Fibroblast of skin of abdomen (primary cell): Measurements from ENCODE around the gene TEX30. TPM values are rescaled to one million over a fixed set of nuclear protein-coding genes. Genes with fewer than 3 reads are reported as not detected.
"Not testable (repeated sequence)": the region's sequence is repeated elsewhere in the genome, so short reads cannot be mapped to it uniquely, and the experiment has no call there.

Experiments
- DNase-seq: peaks from one replicate; pipeline ENCODE4 v3.0.0-alpha.2; 2013
- polyA plus RNA-seq, 2 experiments: library from polyadenylated mRNA; unstranded; fragments of 120-200 nt; gene quantifications; one replicate each; pipeline ENCODE4 v1.2.1, GENCODE V29; 2013; ENCODE audit not compliant: insufficient read length in 2 of 2

Gene TEX30
- 13.6 TPM for polyA plus RNA-seq (2013, experiment 1 of 2; ENCODE audit: insufficient read length)
- 14.6 TPM for polyA plus RNA-seq (2013, experiment 2 of 2; ENCODE audit: insufficient read length)

DNA sequence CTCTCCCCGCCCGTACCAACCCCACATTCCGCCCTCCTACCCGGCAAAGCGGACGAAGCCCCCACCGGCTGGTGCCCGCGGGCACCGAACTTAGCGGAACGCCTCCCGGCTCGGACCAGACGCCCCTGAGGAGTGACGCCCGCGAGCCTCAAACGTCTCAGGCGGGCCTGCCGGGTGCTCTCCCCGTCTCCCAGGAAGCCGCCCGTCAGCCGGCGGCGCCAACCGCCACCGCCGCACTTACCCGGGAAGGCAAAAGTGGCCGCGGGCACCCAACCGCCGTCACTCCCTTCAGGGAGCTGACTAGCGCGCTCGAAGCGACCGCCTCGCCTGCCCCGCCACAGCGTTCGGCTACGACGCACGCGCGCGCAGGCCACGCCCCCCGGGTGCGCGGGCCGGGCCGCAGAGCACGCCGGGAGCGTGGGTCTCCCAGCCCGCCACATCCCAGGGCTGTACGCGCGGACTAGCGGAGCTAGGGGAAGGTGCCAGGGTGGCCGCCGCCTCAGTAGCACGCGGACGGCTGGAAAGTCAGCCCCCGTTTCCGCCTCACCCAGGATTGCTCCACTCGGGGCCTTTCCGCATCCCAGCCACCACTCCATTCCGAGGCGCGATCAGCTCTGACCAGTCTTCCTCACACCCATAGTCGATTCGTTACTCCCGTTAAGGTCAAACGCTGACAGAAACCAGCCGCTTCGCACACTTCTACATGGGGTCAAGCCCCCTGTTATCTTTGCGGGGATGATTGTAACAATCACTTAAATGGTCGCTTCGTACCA is at the start of gene TEX30:
TEX30 (minus strand) TSS at position 346 of the 773 bp plus-strand sequence. CDS start 3,760 bp downstream, outside the sequence.
- peak; percentile 88 for DNase-seq

DNA sequence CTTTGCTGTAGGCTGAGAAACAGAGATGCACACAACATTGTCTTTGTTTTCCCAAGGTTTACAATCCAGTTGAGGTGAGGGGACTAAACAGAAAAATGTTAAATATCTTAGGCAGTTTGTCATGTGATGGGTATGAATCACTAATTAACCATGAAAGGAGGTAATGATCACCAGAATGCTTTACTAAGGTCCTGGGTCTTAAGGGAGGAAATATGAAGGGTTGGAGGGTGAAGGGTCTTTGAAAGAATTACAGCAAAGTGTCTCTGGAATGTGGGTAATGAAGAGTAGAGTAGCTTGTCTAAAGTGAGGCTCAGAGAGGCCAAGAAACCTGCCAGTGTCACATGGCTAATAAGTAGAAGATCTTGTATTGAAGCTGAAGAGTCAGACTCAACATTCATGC is 44.3 kb upstream of the TEX30 start:
- peak; percentile 57 for DNase-seq

DNA sequence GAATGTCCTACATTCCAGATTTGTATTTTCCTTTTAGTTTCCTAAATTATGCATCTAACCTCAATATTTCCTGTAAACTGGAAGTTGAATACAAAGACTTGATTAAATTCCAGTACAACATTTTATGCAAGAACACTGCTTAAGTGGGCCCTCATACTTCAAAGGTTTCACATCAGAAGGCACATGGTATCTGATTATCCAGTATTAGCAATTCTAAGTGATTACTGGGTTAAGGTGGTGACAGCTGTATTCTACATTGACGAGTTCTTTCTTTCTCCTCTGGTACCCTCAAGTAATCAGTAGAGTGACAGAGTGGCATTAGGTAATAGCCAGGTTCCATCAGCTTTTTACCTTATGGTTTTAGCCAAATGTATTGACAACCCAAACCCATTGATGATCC is 43.7 kb upstream of the TEX30 start:
- DNase-seq = no peak

DNA sequence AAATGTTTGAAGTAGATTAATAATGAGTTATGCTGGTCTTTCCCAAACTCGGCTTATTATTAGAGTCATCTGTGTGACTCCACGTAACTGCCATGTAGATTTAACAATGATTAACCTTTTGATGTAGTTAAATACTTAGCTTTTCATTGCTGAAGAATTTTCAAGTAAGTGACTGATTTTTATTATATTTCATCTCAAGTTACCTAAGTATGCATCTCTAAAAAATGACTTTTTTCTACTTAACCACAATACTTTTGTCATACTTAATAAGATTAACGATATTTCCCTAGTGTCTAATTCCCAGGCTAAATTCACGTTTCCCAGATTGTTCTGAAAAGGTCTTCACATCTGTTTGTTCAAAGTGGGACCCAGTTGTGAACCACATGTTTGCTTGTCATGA is 43.1 kb upstream of the TEX30 start:
- DNase-seq = peak; percentile 61

DNA sequence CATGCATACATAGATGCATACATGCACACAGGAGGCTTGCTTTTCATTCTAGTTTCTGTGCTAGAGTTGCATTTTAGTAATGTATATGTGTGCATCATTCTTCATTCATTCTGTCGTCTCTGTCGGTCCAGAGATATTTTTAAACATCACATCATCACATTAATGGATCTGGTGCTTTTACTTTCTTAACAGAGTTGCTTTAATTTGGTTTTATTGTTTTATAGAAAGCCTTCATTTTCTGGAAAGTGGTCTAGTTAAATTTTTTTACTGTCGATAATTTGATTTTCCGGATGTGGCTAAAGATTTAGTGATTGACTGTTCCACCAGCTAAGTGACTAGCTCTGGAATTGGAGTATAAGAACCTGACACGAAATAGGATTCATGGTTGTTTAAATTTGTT is 42.2 kb upstream of the TEX30 start:
- DNase-seq = no peak

DNA sequence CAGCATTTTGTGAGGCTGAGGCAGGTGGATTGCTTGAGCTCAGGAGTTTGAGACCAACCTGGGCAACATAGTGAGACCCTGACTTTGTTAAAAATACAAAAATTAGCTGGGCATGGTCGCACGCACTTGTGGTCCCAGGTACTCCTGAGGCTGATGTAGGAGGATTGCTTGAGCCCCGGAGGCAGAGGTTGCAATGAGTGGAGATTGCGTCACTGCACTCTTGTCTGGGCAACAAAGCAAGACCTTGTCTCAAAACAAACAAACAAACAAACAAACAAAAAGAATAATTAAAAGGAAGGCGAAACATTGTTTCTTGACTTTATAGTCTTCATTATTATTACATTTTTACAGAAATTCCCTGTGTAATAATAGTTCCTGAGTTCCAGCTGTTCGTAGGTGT is 41.2 kb upstream of the TEX30 start:
- no peak for DNase-seq

DNA sequence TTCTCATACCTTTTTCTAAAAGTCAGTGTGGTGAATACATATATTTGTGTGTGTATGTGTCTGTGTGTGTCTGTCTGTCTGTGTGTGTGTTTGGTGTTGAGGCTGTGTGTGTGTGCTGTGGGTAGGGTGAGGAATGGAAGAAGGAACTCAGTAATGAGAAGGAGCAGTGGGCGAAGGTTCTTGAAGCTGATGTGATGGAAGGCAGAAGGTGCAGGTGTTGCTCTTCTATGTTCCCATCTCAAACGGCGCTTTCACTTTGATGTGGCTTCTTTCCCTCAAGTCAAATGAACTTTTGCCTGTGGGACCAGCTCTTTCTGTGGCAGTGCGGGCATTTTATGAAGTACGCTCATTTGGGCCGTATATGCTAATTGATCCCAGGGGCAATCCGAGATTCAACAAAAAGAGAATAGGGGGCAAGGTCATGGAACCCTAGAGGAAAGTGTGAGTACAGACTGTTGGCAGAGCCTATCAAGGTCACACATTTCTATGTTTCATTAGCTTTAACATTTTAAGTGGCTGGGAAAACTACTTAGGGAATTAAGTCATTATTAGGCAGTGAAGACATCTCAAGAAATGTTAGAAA is 40.5 kb upstream of the TEX30 start:
- DNase-seq = no peak

DNA sequence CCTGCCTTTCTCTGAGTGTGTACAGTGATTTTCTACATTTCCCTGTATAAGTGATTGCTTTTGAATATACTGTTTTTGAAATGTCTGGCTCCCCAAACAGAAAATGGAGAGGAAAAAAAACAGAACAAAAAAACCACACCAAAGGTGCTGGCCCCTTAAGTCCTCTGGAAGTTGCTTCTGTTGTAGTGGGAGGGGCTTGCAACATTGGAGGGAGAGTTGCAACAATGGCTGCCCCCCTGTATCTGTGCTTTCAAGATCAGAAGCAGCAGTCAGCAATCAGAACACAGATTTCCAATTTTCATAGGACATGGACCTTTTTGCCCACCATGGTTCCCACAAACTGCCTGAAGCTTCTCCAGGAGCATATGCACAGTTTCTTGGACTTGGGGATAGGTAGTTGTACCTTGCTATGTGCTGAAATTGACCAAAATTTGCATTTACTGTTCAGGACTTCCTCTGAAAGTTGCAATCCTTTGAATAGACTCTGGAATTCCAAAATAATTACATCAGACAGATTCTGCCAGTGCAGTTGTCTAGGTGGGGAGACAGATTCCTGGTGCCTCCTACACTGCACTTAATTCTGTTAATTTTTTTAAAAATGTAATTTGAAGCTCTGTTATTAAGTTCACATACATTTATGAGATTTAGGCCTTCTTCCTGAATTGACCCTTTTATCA is 39.2 kb upstream of the TEX30 start:
- peak; percentile 26 for DNase-seq

DNA sequence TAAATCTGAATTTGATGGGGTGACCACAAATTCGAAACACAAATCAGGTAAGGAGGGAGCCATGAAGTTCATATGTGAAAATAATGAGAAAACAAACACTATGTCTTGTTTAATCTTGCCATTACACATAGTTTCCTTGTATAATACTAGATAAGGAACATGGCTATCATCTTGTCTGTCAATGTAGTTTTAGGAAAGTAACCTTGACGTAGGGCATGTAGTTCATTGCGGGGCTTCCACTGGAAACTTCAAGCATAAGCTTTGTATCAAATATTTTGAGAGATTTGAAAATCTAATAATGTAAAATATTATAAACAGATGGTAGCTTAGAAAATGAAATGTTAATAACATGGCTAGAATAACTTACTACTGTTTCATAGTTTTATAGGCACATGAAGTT is 34.1 kb upstream of the TEX30 start:
- DNase-seq = no peak

DNA sequence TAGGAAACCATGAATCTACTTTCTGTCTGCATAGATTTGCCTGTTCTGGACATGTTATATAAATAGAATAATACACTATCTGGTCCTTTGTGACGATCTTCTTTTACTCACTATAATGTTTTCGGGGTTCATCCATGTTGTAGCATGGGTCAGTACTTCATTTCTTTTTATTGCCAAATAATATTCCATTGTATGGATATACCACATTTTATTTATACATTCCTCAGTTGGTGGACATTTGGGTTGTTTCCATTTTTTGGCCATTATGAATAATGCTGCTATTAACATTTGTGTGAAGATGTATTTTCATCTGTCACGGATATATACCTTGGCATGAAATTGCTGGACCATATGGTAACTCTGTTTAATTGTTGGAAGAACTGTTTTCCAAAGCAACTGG is 32.1 kb upstream of the TEX30 start:
- DNase-seq = no peak

DNA sequence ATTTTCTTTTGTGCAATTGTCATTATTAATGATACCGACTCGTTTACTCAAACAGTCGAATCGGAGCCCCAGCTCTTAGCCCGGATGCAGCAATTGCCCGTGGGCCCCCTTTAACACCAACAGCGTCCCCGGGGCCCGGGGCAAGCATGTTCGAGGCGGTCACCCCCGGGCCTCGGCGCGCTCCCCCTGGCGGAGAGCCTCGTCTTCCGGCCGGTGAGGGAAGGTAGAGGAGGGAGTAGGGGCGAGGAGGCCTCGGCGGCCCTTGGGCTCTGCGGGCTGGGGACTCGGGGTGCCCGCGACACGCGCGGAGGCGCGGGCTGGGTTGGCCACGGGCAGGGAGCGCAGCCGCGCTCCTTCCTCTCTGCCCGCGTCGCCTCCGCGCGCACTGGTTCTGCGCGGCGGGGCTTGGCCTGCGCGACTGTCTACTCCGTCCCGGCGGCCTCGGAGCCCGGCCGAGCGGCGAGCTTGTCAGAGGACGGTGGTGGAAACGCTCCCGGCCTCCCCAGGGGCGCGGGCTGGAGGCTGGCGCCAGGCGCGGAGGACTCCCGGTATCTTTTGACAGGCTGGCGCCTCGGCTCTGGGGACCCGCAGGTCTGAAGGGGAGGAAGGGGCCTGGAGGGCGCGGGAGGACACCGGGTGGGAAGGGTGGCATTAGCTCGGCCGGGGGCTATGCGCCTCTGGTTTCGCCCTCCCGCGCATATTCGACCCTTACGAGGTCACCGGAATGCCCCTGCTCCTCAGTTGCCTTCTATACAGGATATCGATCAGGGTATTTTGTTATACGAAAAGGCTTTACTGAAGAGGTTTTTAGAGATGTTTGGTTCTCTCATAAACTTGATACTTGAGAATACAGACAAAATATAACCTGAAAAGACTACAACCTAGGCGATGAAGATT is 26.8 kb upstream of the TEX30 start:
- DNase-seq = peak; percentile 82

DNA sequence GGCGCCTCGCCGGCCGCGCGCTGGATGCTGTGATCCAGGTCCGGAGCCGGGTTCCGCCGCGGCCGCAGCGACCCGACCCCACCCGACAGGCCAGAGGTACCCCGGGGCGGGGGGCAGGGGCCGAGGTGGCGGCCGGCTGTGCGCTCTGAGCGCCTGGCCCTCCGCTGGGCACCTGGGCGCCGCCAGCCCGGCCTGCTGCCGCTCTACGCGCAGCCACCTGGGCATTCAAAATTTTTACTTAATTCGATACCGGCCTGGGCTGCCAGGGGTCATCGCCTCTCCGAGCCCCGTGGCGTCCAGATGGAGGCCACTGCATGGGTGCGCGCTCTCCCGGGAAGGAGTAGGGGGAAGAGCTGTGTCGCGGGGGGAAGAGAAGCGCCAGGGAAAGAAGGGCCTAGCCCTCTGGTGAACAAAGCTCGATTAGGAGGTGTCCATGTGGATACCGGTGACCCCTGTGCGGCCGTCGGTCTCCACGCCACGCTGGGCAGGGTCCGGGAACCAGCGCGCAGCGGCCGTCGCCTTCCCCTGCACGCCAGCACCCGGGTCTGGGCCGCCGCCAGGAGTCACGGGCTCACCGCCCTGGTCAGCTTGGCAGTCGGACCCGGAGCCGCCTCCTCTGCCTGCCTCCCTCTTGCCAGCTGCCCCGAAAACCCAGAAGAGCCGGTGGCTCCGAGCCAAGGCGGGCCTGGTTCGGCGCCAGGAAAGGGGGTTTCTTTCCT is 26.0 kb upstream of the TEX30 start:
- peak; percentile 13 for DNase-seq

DNA sequence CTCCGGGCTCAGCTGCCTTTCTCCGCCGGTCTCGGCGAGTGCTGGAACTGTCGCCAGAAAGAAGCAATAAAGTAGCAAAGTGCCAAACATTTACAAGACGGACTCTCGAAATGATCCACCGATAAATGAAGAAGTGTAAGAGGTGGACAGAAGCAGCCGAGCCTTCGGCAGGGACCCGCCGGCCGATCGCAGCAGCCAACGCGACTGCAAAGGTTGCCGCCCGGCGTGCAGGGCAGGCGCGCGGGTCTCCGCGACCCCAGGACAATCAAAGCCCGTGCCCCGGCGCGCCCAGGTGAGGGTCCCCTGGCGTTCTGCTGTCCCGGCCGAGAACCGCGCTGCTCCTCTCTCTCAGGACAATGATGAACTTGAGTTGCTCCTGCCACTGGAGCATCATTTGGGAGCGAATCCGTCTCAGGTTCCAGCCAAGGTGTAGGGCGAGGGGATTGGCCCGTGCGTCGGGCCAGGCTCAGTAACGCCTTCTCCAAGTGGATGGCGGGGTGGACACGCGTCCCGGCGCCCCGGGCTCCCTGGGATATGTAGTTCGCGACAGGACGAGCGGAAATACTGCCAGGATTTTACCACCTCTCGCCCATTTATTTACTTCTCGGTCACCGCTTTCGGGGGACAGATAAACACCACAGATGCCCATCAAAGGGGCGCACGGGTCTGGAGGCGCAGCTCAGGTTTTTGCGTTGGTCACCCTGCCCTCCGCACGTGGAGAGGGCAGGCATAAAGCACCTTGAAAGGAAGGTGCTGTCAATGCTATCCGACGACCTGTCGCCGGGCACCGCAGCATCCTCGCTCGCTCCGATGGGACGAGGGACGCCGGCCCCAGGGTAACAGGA is 25.2 kb upstream of the TEX30 start, which contains the start of the genes BIVM and POGLUT2:
BIVM (plus strand) TSS at position 539 of the 845 bp plus-strand sequence. CDS start 8,149 bp downstream, outside the sequence.
POGLUT2 (minus strand) TSS at position 396 of the 845 bp plus-strand sequence; CDS start at position 90, 306 bp downstream.
- DNase-seq = peak; percentile 92

DNA sequence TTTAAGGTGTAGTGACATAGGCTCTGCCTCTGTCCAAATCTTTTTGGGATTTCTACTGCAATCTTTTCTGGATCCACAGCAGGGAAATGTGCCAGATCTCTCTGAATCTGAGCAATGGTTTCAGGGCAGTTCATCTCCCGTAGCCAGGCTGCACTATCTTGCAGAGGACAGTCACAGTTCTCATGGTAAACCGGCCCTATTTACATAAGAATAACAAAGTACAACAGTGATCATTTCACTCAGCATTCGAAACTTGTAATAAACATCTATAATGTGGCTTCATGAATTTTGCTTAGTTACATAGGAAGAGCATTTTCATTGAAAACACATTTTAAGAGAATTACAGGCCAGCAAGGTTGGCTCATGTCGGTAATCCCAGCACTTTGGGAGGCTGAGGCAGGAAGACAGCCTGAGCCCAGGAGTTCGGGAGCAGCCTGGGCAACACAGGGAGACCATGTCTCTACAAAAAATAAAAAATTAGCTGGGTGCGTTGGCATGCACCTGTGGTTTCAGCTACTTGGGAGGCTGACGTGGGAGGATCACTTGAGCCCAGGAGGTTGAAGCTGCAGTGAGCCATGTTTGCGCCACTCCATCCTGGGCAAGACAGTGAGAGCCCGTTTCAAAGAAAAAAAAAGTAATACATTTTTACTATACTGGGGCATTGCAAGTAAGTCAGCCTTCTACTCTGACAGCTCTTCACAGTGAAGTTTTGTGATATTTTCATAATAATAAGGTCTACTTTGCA is 20.2 kb upstream of the TEX30 start:
- DNase-seq = no peak

DNA sequence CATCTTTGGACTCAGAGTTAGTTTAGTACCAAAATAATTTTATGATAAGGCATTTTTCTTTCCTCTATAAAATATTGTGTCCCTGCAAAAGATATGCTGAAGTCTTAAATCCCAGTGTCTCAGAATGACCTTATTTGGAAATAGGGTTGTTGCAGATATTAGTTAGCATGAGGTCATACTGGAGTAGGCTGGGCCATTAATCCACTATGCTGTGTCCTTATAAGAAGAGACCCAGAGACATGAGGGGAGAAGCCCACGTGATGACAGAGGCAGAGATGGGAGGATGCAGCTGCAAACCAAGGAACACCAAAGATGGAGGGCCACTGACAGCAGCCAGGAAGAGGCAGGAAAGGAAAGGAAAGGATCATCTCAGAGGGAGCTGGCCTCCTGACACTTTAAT is 18.8 kb upstream of the TEX30 start:
- no peak for DNase-seq

DNA sequence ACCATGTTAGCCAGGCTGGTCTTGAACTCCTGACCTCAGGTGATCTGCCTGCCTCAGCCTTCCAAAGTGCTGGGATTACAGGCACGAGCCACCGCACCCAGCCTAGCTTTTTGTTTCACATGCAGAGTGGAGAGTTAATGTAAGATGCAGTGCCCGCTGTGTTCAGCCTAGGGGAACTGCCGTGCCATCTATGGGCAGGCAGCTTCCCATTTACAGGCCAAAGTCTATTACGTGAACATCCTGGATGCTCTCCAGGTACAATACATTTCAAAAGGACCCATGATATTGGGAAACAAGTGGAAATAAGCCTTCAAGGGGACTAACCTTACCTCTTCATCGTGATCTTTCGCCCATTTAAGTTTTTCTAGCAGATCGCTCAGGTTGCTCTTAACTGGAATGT is 15.1 kb upstream of the TEX30 start:
- DNase-seq = no peak

DNA sequence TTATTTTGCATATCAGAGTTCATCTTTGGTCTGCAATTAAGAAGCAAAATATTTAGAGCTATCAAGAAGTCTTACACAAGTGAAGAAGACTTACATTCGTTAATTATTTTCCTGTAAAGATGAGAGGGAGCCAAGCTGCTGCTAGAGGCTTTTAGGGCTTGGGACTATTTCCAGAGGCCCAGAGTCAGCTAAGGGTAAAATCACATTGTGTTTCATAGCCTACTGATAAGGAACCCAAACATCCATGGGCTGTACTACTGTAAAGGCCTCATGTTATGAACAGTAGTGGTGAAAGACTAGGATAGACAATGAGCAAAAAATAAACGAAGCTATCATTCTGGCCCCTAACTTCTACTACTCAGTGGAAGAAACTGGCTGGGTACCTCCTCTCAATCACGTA is 10.9 kb upstream of the TEX30 start:
- no peak for DNase-seq

DNA sequence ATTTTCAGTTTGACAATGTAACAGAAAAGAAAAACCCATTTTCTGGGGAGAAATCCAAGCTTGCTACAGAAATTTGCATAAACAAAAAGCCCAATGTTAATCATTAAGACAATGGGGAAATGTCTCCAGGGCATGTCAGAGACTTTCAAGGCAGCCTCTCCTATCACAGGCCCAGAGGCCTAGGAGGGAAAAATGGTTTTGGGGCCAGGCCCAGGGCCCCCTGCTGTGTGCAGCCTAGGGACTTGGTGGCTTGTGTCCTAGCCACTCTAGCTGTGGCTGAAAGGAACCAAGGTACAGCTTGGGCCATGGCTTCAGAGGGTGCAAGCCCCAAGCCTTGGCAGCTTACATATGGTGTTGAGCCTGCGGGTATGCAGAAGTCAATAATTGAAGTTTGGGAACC is 8.0 kb upstream of the TEX30 start:
- DNase-seq = no peak

DNA sequence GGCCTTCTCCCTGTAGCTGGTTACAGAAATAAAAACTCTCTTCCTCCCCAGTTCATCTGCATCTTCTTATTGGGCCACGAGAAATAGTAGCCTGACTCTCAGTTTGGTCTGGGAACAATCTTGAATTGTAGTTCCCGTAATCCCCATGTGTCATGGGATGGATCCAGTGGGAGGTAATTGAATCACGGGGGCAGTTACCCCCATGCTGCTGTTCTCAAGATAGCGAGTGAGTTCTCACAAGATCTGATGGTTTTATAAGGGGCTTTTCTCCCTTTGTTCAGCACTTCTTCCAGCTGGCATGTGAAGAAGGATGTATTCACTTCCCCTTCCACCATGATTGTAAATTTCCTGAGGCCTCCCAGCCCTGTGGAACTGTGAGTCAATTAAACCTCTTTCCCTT is 7.1 kb upstream of the TEX30 start:
- not testable (repeated sequence) for DNase-seq
